Measurements from ENCODE around the gene RNH1.

RNH1 gene

DNA sequence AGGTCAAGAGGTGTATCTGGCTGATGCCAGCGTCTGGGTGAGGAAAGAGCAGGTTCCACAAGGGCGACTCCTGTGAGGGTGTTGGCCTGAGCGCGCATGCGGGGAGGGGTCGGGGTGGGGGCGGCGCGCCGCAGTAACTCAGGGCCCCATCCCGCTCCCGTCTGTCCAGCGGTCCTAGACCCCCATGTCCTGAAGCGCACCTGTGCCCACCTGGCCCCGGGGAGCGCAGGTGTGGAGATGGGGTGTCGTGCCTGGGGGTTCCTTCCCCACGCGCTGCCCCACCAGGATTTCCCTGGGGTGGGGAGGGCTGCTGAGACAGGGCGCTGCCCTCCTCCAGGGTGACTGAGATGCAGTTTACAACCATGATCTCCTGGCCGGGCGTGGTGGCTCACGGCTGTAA, 20.9 kb downstream of the RNH1 start:
- no peak overlapping the region for H3K4me3 ChIP-seq (replicated peaks; ENCODE audit: low read depth, low read length)
- TF ChIP-seq, protein P1, sequence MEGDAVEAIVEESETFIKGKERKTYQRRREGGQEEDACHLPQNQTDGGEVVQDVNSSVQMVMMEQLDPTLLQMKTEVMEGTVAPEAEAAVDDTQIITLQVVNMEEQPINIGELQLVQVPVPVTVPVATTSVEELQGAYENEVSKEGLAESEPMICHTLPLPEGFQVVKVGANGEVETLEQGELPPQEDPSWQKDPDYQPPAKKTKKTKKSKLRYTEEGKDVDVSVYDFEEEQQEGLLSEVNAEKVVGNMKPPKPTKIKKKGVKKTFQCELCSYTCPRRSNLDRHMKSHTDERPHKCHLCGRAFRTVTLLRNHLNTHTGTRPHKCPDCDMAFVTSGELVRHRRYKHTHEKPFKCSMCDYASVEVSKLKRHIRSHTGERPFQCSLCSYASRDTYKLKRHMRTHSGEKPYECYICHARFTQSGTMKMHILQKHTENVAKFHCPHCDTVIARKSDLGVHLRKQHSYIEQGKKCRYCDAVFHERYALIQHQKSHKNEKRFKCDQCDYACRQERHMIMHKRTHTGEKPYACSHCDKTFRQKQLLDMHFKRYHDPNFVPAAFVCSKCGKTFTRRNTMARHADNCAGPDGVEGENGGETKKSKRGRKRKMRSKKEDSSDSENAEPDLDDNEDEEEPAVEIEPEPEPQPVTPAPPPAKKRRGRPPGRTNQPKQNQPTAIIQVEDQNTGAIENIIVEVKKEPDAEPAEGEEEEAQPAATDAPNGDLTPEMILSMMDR (IDR thresholded peaks at IDR 0.05; ENCODE audit: low read depth, low read length, missing control alignments), result no peak
- DNase-seq (ENCODE audit: extremely low read depth, low read depth), result no peak

DNA sequence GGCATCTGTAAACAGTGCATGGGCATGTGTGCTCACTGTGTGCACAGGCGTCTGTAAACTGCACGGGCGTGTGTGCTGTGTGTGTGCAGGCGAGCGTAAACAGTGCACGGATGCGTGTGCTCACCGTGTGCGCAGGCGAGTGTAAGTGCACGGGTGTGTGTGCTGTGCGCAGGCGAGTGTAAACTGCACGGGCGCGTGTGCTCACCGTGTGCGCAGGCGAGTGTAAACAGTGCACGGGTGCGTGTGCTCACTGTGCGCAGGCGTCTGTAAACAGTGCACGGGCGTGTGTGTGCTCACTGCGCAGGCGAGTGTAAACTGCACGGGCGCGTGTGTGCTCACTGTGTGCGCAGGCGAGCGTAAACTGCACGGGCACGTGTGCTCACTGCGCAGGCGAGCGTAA, 22.4 kb downstream of the RNH1 start:
- no peak for DNase-seq (ENCODE audit: extremely low read depth, low read depth)
- TF ChIP-seq, protein P1 (IDR thresholded peaks at IDR 0.05; ENCODE audit: low read depth, low read length, missing control alignments), result no peak
- H3K4me3 ChIP-seq (replicated peaks; ENCODE audit: low read depth, low read length), result no peak overlapping the region

DNA sequence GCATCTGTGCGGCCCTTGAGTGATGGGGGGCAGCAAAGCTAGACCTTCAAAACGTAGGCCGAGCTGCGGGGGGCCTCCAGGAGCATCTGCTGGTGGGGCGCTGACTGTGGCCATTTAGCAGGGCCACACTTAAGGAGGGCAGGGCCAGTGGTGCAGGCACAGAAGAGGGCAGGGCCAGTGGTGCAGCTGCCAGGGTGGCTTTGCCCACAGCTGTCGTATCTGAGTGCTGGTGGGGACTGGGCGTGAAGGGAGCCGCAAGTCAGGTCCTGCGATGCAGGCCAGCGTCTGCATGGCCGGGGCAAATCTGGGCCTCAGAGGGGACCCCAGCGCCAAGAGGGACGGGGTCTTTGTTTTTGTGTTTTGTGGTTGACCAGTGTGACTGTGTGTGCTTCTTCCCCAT, 27.7 kb downstream of the RNH1 start:
- DNase-seq (ENCODE audit: extremely low read depth, low read depth), result no peak
- no peak overlapping the region for H3K4me3 ChIP-seq (replicated peaks; ENCODE audit: low read depth, low read length)
- TF ChIP-seq, protein P1 (IDR thresholded peaks at IDR 0.05; ENCODE audit: low read depth, low read length, missing control alignments), result no peak

DNA sequence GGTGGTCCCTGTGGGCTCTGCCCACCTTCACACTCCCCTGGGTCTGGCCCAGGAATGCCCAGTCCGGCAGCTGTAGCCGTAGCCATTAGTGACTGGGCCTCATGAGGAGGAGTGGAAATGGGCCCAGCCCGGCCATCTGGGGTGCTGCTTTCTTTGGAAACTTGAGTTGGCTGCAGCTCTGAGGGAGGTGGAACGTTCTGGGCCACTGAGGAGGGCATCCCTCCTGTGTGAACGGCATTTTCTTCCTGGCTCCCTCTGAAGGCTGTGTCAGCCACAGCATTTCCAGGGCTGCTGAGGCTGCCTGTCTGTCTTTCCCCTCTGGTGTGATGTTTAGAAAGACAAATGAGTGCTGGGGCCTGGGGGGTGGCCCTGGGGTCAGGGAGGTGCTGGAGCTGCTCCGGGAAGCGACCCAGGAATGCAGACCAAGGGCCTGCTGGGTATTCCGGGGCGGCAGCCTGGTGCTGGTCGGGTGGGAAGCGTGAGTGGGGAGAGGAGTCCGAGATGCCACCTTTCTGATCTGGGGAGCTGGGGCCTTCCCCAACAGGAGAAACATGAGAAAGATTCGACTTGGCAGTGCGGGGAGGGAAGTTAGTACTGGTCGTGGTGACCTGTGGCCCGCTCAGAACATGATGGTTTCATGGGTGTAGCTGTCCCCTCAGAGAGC, 29.9 kb downstream of the RNH1 start:
- no peak for DNase-seq (ENCODE audit: extremely low read depth, low read depth)
- no peak overlapping the region for H3K4me3 ChIP-seq (replicated peaks; ENCODE audit: low read depth, low read length)
- TF ChIP-seq, protein P1 (IDR thresholded peaks at IDR 0.05; ENCODE audit: low read depth, low read length, missing control alignments), result no peak

DNA sequence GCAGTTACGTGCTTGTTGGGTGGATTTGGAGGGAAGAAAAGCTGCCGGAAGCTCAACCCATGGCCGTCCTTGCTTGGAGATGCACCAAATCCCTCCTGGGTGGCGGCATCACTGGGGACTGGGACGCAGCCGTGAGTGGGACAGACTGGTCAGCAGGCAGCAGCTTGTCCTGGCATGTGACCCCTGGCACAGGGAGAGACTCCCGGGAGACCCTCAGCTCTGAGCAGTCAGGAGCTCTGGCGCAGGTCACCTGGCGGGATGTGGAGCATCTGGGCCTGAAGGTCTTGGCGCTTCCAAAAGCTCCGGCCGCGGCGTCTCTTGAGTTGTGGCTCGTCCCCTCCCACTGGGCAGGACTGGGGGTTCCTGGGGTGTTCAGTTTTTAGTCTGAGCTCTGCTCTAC, 30.6 kb downstream of the RNH1 start:
- TF ChIP-seq, protein P1 (IDR thresholded peaks at IDR 0.05; ENCODE audit: low read depth, low read length, missing control alignments), result no peak
- no peak overlapping the region for H3K4me3 ChIP-seq (replicated peaks; ENCODE audit: low read depth, low read length)
- no peak for DNase-seq (ENCODE audit: extremely low read depth, low read depth)

DNA sequence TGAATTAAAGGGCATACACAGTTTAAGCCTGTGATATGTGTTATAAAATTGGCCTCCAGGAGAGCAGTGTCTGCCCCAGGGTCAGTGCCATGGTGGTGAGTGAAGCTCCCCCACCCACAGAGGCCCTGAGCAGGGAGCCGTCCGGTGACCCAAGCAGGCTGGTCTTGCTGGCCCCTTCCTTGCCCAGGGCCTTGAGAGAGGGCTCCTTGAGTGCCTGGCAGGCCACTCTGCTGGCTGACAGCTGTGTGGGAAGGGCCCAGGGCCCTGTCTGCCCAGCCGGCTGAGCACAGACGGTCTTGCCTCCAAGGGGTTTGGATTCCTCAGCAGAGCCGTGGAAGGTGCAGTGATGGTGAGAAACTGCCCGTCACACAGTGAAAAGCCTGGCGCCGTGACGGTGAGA, 31.1 kb downstream of the RNH1 start:
- DNase-seq (ENCODE audit: extremely low read depth, low read depth), result no peak
- no peak overlapping the region for H3K4me3 ChIP-seq (replicated peaks; ENCODE audit: low read depth, low read length)
- TF ChIP-seq, protein P1 (IDR thresholded peaks at IDR 0.05; ENCODE audit: low read depth, low read length, missing control alignments), result no peak
